GM10847 (cell line): Measurements from ENCODE around the gene RNF213.

Source experiments
- POLR2A ChIP-seq: IDR thresholded peaks from 2 replicates; pipeline ENCODE4 v1.6.1; 2011; ENCODE audit not compliant: insufficient read length; ENCODE audit errors: extremely low read depth

RNF213 gene

GRCh38 chr17:80354336-80354735, 93.7 kb downstream of the RNF213 start:
- no peak for TF ChIP-seq POLR2A

GRCh38 chr17:80356231-80356856, 95.7 kb downstream of the RNF213 start:
- TF ChIP-seq POLR2A: no peak

GRCh38 chr17:80358131-80358530, 97.5 kb downstream of the RNF213 start:
- TF ChIP-seq POLR2A: no peak

GRCh38 chr17:80358861-80359260, 98.2 kb downstream of the RNF213 start:
- TF ChIP-seq POLR2A: no peak

- no peak for TF ChIP-seq POLR2A
These were observed 98.9 kb downstream of the RNF213 start for GRCh38 chr17:80359422-80360110.

GRCh38 chr17:80360396-80360795, 99.7 kb downstream of the RNF213 start:
- TF ChIP-seq POLR2A: no peak

GRCh38 chr17:80361495-80362220, 101.0 kb downstream of the RNF213 start:
- no peak for TF ChIP-seq POLR2A

- TF ChIP-seq POLR2A: no peak
These were observed 101.9 kb downstream of the RNF213 start for GRCh38 chr17:80362428-80363119.

- TF ChIP-seq POLR2A: no peak
These were observed 102.5 kb downstream of the RNF213 start for GRCh38 chr17:80363120-80363515.

GRCh38 chr17:80363518-80364090, 103.0 kb downstream of the RNF213 start:
- no peak for TF ChIP-seq POLR2A

GRCh38 chr17:80364091-80364691, 103.5 kb downstream of the RNF213 start:
- TF ChIP-seq POLR2A: no peak

- no peak for TF ChIP-seq POLR2A
These were observed 104.6 kb downstream of the RNF213 start for GRCh38 chr17:80365001-80365965.

GRCh38 chr17:80365983-80366382, 105.3 kb downstream of the RNF213 start:
- no peak for TF ChIP-seq POLR2A

GRCh38 chr17:80367503-80367902, 106.9 kb downstream of the RNF213 start:
- TF ChIP-seq POLR2A: no peak
